ENCODE measurements around the gene UMODL1.

UMODL1 gene

DNA sequence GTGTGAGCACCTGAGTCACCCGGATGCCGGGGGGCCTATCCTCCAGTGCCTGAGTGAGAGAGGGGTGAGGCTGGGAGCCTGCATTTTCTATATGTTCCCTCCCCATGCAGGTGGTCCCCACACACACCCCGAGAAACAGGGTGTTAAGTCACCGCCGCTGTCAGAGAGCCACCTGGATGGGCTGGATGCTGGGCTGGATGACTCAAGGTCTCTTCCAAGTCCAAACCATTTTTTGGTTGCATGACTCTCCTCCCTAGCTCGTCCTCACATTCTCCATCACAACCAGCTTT lies 2.9 kb upstream of the UMODL1 start:
- Mint-ChIP-seq H3K27ac (no peak overlapping the region), H3K4me1 (no peaks in the 10 kb centered on the region), H3K9me3 (no peaks in the 10 kb centered on the region), H3K36me3 (ENCODE audit: low read depth) (no peaks in the 10 kb centered on the region), H3K4me3 (no peak overlapping the region), H3K27me3 (ENCODE audit: low read depth) (peaks cover 43% of the 10 kb centered on the region)
- TF ChIP-seq, protein P1, sequence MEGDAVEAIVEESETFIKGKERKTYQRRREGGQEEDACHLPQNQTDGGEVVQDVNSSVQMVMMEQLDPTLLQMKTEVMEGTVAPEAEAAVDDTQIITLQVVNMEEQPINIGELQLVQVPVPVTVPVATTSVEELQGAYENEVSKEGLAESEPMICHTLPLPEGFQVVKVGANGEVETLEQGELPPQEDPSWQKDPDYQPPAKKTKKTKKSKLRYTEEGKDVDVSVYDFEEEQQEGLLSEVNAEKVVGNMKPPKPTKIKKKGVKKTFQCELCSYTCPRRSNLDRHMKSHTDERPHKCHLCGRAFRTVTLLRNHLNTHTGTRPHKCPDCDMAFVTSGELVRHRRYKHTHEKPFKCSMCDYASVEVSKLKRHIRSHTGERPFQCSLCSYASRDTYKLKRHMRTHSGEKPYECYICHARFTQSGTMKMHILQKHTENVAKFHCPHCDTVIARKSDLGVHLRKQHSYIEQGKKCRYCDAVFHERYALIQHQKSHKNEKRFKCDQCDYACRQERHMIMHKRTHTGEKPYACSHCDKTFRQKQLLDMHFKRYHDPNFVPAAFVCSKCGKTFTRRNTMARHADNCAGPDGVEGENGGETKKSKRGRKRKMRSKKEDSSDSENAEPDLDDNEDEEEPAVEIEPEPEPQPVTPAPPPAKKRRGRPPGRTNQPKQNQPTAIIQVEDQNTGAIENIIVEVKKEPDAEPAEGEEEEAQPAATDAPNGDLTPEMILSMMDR (IDR thresholded peaks at IDR 0.05; ENCODE audit: unreplicated experiment in 3 of 3) = no peak

DNA sequence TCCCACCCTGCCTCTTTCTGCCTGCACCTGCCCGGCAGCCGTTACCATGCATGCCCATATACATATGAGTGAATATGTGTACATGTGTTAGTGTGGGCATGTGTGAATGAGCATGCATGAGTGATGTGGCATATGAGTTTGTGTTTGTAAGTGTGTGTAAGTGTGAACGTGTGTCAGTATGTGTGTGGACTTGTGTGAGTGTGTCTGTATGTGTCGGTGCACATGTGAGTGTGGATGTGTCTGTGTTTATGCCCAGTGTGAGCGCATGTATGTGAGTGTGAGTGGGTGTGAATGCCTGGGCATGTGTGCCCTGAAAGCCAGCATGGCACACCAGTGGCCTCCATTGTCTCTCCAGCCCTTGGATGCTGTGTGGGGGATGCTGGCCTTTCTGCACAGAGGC lies 2.5 kb upstream of the UMODL1 start:
- TF ChIP-seq, protein P1 (IDR thresholded peaks at IDR 0.05; ENCODE audit: unreplicated experiment in 3 of 3) = no peak
- Mint-ChIP-seq H3K4me3 (no peak overlapping the region), H3K27me3 (ENCODE audit: low read depth) (peaks cover 46% of the 10 kb centered on the region), H3K27ac (no peak overlapping the region), H3K36me3 (ENCODE audit: low read depth) (no peaks in the 10 kb centered on the region), H3K9me3 (no peaks in the 10 kb centered on the region), H3K4me1 (no peaks in the 10 kb centered on the region)

DNA sequence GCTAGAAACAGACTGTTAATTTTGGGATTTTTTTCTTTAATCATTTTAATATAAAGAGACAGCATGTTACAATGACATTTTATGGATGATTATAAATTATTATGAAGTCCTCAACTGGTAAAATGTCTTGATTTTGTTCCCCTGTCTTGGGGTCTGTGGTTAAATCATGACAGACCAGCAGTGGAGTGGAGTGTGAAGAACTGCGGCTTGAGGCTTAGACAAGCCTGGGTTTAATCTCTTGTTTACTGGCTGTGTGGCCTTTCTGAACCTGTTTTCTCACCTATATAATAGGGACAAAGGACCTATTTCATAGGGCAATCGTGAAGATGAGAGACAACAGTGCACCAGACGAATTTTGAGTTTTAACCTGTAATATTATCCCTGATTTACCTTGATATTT lies 1.8 kb upstream of the UMODL1 start:
- no peak overlapping the region for H3K27ac Mint-ChIP-seq

DNA sequence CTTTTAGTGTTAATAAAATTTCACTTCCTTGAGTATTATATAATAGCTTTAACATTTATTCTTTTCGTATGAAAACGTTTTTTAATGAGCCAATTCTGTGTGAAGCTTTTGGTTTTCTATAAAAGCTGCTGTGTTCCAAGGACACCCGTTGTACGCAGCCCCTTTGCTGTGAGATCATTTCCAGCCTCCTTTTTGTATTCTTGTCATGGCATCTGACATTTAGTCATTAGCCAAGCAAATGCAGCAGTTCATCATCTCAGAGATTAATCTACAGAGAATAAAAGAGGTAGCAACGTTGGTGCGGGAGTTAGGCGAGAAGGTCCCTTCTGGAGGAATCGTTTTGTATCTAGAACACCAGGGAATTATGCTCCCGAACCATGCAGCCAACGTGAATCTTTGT lies 1.3 kb upstream of the UMODL1 start:
- Mint-ChIP-seq H3K36me3 (ENCODE audit: low read depth) (no peaks in the 10 kb centered on the region), H3K4me3 (no peak overlapping the region), H3K4me1 (no peaks in the 10 kb centered on the region), H3K9me3 (no peaks in the 10 kb centered on the region), H3K27ac (no peak overlapping the region), H3K27me3 (ENCODE audit: low read depth) (peaks cover 45% of the 10 kb centered on the region)
- TF ChIP-seq, protein P1 (IDR thresholded peaks at IDR 0.05; ENCODE audit: unreplicated experiment in 3 of 3) = no peak

More for the DNA sequence above, 1.8 kb upstream of the UMODL1 start:
- H3K4me3 Mint-ChIP-seq = no peak overlapping the region
- H3K27me3 Mint-ChIP-seq (ENCODE audit: low read depth) = peaks cover 48% of the 10 kb centered on the region
- TF ChIP-seq, protein P1 (IDR thresholded peaks at IDR 0.05; ENCODE audit: unreplicated experiment in 3 of 3) = no peak
- H3K36me3 Mint-ChIP-seq (ENCODE audit: low read depth) = no peaks in the 10 kb centered on the region
- no peaks in the 10 kb centered on the region for H3K9me3 Mint-ChIP-seq
- H3K4me1 Mint-ChIP-seq = no peaks in the 10 kb centered on the region

DNA sequence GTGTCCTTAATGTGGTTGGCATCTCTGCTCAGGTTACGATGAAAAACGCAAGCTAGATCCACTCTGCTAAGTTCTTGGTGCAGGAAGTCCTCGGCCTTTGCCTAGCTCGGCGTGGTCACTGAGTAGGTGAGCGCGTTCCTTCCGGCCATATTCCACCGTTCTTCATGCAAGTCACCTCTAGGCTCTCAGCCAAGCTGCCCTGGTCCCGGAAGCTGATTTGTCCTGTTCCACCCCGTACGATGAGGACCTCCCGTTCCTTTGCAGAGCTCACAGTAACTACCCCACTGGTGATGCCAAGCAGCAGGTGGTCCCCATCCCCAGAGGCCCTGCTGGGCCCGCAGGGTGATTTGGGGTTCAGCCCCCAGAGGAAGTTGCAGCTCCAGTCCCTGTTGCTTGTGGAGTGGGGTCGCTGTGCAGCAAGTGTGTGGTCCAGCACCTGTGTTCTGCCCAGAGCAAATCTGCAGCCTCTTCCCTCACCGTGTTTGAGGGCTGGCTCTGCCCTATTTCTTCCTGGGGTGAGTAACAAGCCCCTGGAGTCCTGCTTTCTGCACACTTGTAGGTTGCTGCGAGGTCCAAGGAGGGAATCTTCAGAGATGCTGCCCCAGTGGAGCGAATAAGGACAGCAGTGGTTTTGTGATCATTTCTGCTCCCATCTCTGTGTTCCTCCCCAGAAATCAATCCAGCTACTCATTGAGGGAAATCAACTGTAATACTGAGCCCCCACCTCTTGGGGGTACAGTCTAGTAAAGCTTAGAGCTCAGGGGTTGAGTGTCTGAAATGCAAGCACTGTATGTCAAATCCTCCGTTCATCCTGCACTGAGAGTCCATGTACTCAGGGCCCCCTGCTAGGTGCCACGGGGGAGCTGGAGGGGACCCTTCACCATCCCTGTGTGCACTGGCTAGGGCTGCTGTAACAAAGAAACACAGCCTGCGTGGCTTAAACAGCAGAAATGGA lies 2.3 kb downstream of the UMODL1 start:
- no peak overlapping the region for H3K4me3 Mint-ChIP-seq
- H3K9me3 Mint-ChIP-seq = no peaks in the 10 kb centered on the region
- H3K36me3 Mint-ChIP-seq (ENCODE audit: low read depth) = no peaks in the 10 kb centered on the region
- TF ChIP-seq, protein P1 (IDR thresholded peaks at IDR 0.05; ENCODE audit: unreplicated experiment in 3 of 3) = no peak
- no peak overlapping the region for H3K27ac Mint-ChIP-seq
- H3K27me3 Mint-ChIP-seq (ENCODE audit: low read depth) = peaks cover 29% of the 10 kb centered on the region
- peaks cover 6% of the 10 kb centered on the region for H3K4me1 Mint-ChIP-seq
